ENCODE measurements around the gene LKAAEAR1. TPM values are rescaled to one million over a fixed set of nuclear protein-coding genes. Genes with fewer than 3 reads are reported as not detected.

The LKAAEAR1 gene
- total and polyA plus RNA-seq, 9 of the 15 experiments (the other 6 are each of a cell fraction or from before 2014, with no cell fraction given), result not detected

- Histone ChIP-seq H3K9ac (ENCODE audit: insufficient read depth in 1 of 2, low read depth in 2 of 2, low read length in 2 of 2) (no peak overlapping the region), H3K4me2 (ENCODE audit: insufficient read depth, low read length) (no peak overlapping the region), H3K36me3 (ENCODE audit: control insufficient read depth, insufficient read depth, low read length) (no peaks in the 10 kb centered on the region), H3K9me1 (ENCODE audit: control insufficient read depth, insufficient read depth, low read length) (no peaks in the 10 kb centered on the region), H4K20me1 (replicated peaks; ENCODE audit: control insufficient read depth, insufficient read depth, low read length) (no peaks in the 10 kb centered on the region), H3K27me3 (ENCODE audit: control insufficient read depth in 2 of 2, insufficient read depth in 2 of 2, low read length in 2 of 2) (peaks cover 14 to 35% of the 10 kb centered on the region in 2 experiments; a peak in 4 of 5 replicates), H3K9me3 (replicated peaks; ENCODE audit: control insufficient read depth, insufficient read depth, low read depth, low read length) (no peaks in the 10 kb centered on the region), H3K4me3 (no peak overlapping the region), H3K79me2 (ENCODE audit: control insufficient read depth, insufficient read depth, low read length) (no peaks in the 10 kb centered on the region), H2AFZ (ENCODE audit: low read depth, low read length) (no peak overlapping the region), H3K4me1 (replicated peaks in 1 of 2; ENCODE audit: control insufficient read depth in 2 of 2, insufficient read depth in 2 of 2, low read length in 2 of 2) (peaks cover 0 to 27% of the 10 kb centered on the region in 2 experiments; a peak in 2 of 5 replicates), H3K27ac (ENCODE audit: extremely low read depth, low read depth, low read length) (no peak overlapping the region)
- no peak; the same call in 1 of the 3 replicates for ATAC-seq
- in situ Hi-C loops (cut with MboI) (no loop called here), intact Hi-C loops (cut with micrococcal nuclease) (no loop called here)
- 5% methylated on average over 9 of the region's 11 CpGs for WGBS (ENCODE audit: insufficient coverage, low coverage, missing lambda C conversion rate)
- POLR2A ChIA-PET, result interaction anchor here (0.9 kb wide), 1 partner anchor 140 kb away, joined by 3 read pairs; the partner anchor contains the start of gene UCKL1
- no peak for TF ChIP-seq KLF6 (CRISPR knock-in tag; IDR thresholded peaks at IDR 0.05; ENCODE audit: borderline replicate concordance)
- TF ChIP-seq SPI1 (IDR thresholded peaks at IDR 0.05; ENCODE audit: borderline replicate concordance, low read depth, low read length), result 0 out of 2 replicates have a peak, but pooled peaks have one; percentile 3
- peak; percentile 61 for TF ChIP-seq ELF1 (tag; IDR thresholded peaks at IDR 0.05)
- CTCF ChIA-PET (ENCODE audit: low intra/inter-chr PET ratio), result no interaction called here
- no peak for DNase-seq (ENCODE audit: extremely low read depth in 1 of 4, low spot score in 3 of 4)
- BruUV-seq (replicated peaks), result no TSS peak
- no peak for FAIRE-seq
These were observed 11.7 kb upstream of the LKAAEAR1 start for GRCh38 chr20:64095927-64096326.

- peak; percentile 76 for TF ChIP-seq PKNOX1 (IDR thresholded peaks at IDR 0.05)
- TF ChIP-seq ZNF174 (CRISPR knock-in tag; IDR thresholded peaks at IDR 0.05), result no peak
- no peak for TF ChIP-seq SMAD1 (IDR thresholded peaks at IDR 0.05; ENCODE audit: low read depth, low read length, partially characterized antibody)
- Histone ChIP-seq H3K36me3 (ENCODE audit: control insufficient read depth, insufficient read depth, low read length) (no peaks in the 10 kb centered on the region), H3K4me2 (ENCODE audit: insufficient read depth, low read length) (no peak overlapping the region), H3K9me3 (replicated peaks; ENCODE audit: control insufficient read depth, insufficient read depth, low read depth, low read length) (no peaks in the 10 kb centered on the region), H3K9ac (ENCODE audit: insufficient read depth in 1 of 2, low read depth in 2 of 2, low read length in 2 of 2) (no peak overlapping the region), H3K9me1 (ENCODE audit: control insufficient read depth, insufficient read depth, low read length) (no peaks in the 10 kb centered on the region), H3K27me3 (ENCODE audit: control insufficient read depth in 2 of 2, insufficient read depth in 2 of 2, low read length in 2 of 2) (peaks cover 11 to 30% of the 10 kb centered on the region in 2 experiments; a peak in 4 of 5 replicates), H3K79me2 (ENCODE audit: control insufficient read depth, insufficient read depth, low read length) (no peaks in the 10 kb centered on the region), H4K20me1 (replicated peaks; ENCODE audit: control insufficient read depth, insufficient read depth, low read length) (no peaks in the 10 kb centered on the region), H3K4me1 (replicated peaks in 1 of 2; ENCODE audit: control insufficient read depth in 2 of 2, insufficient read depth in 2 of 2, low read length in 2 of 2) (peaks cover 0 to 27% of the 10 kb centered on the region in 2 experiments; a peak in 2 of 5 replicates), H3K4me3 (no peak overlapping the region), H3K27ac (ENCODE audit: extremely low read depth, low read depth, low read length) (no peak overlapping the region), H2AFZ (ENCODE audit: low read depth, low read length) (no peak overlapping the region)
- ChIA-PET CTCF (ENCODE audit: low intra/inter-chr PET ratio) (no interaction called here), POLR2A (no interaction called here)
- WGBS (ENCODE audit: insufficient coverage, low coverage, missing lambda C conversion rate), result 2% methylated on average over 4 of the region's 4 CpGs
- FAIRE-seq, result no peak
- no peak for DNase-seq (ENCODE audit: extremely low read depth in 1 of 4, low spot score in 3 of 4)
- in situ Hi-C loops (cut with MboI) (no loop called here), intact Hi-C loops (cut with micrococcal nuclease) (no loop called here)
- ATAC-seq, result no peak
- BruUV-seq (replicated peaks), result no TSS peak
These were observed 11.3 kb upstream of the LKAAEAR1 start for GRCh38 chr20:64095455-64095854.

Measured in K562 (cell line).